Sigmoid colon (tissue), 4 donors: ENCODE measurements around the gene GPRASP3.
A peak's percentile ranks its signal among the peaks of the same experiment; 100 is the strongest.

Experiments
- EP300 ChIP-seq, 4 donors: sonication (generic); formaldehyde crosslinking; IDR thresholded peaks; one replicate each; pipeline ENCODE4 v1.6.1; 2017; ENCODE audit warnings: antibody characterized with exemption in 4 of 4
- POLR2A ChIP-seq, 2 donors: fragments of 450-650 bp; IDR thresholded peaks; one replicate each; pipeline ENCODE4 v1.6.1; 2016; ENCODE audit warnings: antibody characterized with exemption in 2 of 2, mild to moderate bottlenecking in 2 of 2, moderate library complexity in 2 of 2
- POLR2AphosphoS5 ChIP-seq, 4 donors: sonication (generic); formaldehyde crosslinking; IDR thresholded peaks; one replicate each; pipeline ENCODE4 v1.6.1; 2017; ENCODE audit warnings: antibody characterized with exemption in 4 of 4
- TF ChIP-seq, protein P1 (sequence below), 4 experiments: fragments of 450-650 bp in 3 of 4; fragments of 200-600 bp in 1 of 4; IDR thresholded peaks; one replicate each; pipeline ENCODE4 v1.5.1; 2016 to 2019; ENCODE audit warnings: antibody characterized with exemption in 4 of 4, mild to moderate bottlenecking in 3 of 4, moderate library complexity in 2 of 4

DNA sequence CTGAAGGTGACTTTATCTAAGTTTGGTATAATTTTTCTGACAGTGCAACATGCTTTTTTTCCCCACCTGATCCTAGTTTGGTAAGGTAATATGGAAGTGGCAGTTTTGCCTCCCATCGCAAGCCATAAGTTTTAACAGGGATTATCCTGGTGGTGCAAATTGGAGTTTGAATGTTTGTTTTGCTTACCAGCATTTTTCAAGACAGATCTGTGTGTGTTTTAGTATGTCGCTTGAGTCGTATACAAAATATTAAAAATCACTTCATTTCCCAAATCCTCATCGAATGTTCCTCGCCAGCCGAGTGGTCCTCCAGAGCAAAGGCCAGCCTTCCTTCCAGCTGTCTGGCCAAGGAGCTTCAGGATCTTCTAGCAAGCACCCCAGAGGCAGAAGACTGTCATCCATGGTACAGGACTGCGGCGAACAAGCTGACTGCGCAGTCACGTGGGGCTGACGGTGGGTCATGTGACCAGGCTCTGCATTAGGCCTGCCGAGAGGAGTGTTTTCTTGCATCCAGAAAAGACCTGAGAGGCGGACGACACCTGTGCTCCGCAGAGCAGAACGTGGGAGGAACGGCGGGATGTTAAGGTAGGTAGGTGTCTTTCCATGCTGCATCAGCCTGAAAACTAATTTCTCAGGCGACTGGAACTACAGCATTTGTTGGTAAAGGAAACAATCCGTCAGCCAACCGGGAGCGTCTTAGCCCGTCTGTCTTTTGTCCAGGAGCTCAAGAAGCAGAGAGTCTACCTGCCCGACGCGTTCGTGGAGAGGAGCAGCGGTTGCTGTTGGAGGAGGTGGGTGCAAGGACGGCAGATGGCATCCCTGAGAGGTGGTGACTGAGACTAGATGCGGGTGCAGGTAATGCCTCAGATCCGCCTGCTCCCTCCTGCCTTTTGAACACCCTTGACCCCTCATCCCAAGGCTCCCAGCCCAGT is at the start of gene GPRASP3:
- TF ChIP-seq, protein P1, sequence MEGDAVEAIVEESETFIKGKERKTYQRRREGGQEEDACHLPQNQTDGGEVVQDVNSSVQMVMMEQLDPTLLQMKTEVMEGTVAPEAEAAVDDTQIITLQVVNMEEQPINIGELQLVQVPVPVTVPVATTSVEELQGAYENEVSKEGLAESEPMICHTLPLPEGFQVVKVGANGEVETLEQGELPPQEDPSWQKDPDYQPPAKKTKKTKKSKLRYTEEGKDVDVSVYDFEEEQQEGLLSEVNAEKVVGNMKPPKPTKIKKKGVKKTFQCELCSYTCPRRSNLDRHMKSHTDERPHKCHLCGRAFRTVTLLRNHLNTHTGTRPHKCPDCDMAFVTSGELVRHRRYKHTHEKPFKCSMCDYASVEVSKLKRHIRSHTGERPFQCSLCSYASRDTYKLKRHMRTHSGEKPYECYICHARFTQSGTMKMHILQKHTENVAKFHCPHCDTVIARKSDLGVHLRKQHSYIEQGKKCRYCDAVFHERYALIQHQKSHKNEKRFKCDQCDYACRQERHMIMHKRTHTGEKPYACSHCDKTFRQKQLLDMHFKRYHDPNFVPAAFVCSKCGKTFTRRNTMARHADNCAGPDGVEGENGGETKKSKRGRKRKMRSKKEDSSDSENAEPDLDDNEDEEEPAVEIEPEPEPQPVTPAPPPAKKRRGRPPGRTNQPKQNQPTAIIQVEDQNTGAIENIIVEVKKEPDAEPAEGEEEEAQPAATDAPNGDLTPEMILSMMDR (IDR thresholded peaks at IDR 0.05): no peak
- TF ChIP-seq POLR2A (IDR thresholded peaks at IDR 0.05): no peak
- no peak for TF ChIP-seq EP300 (IDR thresholded peaks at IDR 0.05)
- TF ChIP-seq POLR2AphosphoS5 (IDR thresholded peaks at IDR 0.05): peak; percentile 45 to 76 (median 54)
